Type B pancreatic cell (in vitro differentiated cells): ENCODE data around the gene TECR. TPM values are rescaled to one million over a fixed set of nuclear protein-coding genes. Genes with fewer than 3 reads are reported as not detected.
"Not testable (repeated sequence)": the region's sequence is repeated elsewhere in the genome, so short reads cannot be mapped to it uniquely, and the experiment has no call there.

Experiments used
- DNase-seq: peaks from one replicate; pipeline ENCODE4 v3.0.0; 2021; ENCODE audit warnings: mixed read lengths; ENCODE audit not compliant: unreplicated experiment; ENCODE audit errors: extremely low spot score
- H3K27ac Mint-ChIP-seq: 2 replicates; pipeline ENCODE4 v1.8.0; 2021; ENCODE audit warnings: mild to moderate bottlenecking, mixed read lengths
- H3K27me3 Mint-ChIP-seq: 2 replicates; pipeline ENCODE4 v1.8.0; 2021; ENCODE audit warnings: mixed read lengths
- H3K36me3 Mint-ChIP-seq: 2 replicates; pipeline ENCODE4 v1.8.0; 2021; ENCODE audit warnings: mixed read lengths
- H3K4me1 Mint-ChIP-seq: one replicate; pipeline ENCODE4 v1.8.0; 2021; ENCODE audit warnings: mixed read lengths; ENCODE audit not compliant: unreplicated experiment
- H3K4me3 Mint-ChIP-seq: 2 replicates; pipeline ENCODE4 v1.8.0; 2021; ENCODE audit warnings: mild to moderate bottlenecking, mixed read lengths
- H3K9me3 Mint-ChIP-seq: 2 replicates; pipeline ENCODE4 v1.8.0; 2021; ENCODE audit warnings: mixed read lengths
- total RNA-seq: library from RNA; stranded (reverse); gene quantifications from 2 replicates; pipeline ENCODE4 v1.2.1, GENCODE V29; 2021; ENCODE audit warnings: low replicate concordance
- TF ChIP-seq, protein P1 (sequence below): fragments of 200-600 bp; sonication (generic); conservative IDR thresholded peaks from 2 replicates; pipeline ENCODE4 v1.5.0; 2021; ENCODE audit warnings: antibody characterized with exemption, mild to moderate bottlenecking

Gene TECR
- total RNA-seq, 1 donor from 2014 or later: 171 TPM

DNA sequence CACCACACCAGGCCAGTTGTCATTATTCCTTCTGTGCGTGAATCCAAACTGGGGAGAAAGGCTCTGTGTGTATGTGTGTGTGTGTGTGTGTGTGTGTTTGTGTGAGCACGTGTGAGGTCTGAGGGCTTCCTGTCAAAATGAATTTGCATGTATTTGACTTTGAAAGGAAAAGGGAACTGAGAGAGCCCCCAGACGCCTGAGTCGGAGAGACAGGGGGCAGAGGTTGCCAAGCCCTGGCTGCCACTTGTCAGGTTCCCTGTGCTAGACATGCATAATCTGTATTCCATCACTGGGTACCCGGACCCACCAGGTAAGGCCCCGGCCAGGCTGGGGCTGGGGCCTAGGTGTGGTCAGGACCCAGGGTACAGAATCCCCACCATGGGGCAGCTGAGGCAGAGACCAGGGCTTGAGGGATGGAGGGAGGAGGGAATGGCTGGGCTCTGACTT is 53.5 kb downstream of the TECR start, which contains the start of gene CLEC17A:
TSS of gene CLEC17A (plus strand) at position 191 of the 447 bp plus-strand sequence. CDS start at position 268, 77 bp downstream.
- H3K27me3 Mint-ChIP-seq: no peaks in the 10 kb centered on the region
- no peak within 1 kb of the TSS for H3K27ac Mint-ChIP-seq
- no peak within 1 kb of the TSS for H3K4me3 Mint-ChIP-seq
- no peaks in the 10 kb centered on the region for H3K36me3 Mint-ChIP-seq
- no peaks in the 10 kb centered on the region for H3K9me3 Mint-ChIP-seq
- TF ChIP-seq, protein P1, sequence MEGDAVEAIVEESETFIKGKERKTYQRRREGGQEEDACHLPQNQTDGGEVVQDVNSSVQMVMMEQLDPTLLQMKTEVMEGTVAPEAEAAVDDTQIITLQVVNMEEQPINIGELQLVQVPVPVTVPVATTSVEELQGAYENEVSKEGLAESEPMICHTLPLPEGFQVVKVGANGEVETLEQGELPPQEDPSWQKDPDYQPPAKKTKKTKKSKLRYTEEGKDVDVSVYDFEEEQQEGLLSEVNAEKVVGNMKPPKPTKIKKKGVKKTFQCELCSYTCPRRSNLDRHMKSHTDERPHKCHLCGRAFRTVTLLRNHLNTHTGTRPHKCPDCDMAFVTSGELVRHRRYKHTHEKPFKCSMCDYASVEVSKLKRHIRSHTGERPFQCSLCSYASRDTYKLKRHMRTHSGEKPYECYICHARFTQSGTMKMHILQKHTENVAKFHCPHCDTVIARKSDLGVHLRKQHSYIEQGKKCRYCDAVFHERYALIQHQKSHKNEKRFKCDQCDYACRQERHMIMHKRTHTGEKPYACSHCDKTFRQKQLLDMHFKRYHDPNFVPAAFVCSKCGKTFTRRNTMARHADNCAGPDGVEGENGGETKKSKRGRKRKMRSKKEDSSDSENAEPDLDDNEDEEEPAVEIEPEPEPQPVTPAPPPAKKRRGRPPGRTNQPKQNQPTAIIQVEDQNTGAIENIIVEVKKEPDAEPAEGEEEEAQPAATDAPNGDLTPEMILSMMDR: no peak
- no peak for DNase-seq
- no peaks in the 10 kb centered on the region for H3K4me1 Mint-ChIP-seq

DNA sequence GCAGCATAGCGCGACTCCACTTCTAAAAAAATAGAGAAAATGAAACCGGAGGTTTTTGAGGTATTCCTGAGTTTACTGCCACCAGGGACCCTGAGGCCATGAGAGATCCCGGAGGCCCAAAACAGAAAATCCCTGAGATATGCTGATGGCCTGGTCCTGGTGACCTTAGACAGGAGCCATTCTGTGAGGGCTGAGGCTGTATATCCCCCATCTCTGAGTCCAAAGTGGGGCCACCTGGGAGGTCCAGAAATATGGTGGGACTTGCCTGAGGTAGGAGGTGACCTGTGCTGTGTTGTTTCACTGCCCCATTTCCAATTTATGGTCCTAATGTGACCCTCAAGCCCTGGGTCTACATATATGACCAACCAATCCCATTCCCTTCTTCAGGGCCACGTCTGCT is 55.0 kb downstream of the TECR start:
- not testable (repeated sequence) for DNase-seq, H3K9me3 Mint-ChIP-seq, H3K27ac Mint-ChIP-seq, H3K27me3 Mint-ChIP-seq, H3K4me1 Mint-ChIP-seq, H3K36me3 Mint-ChIP-seq, H3K4me3 Mint-ChIP-seq

DNA sequence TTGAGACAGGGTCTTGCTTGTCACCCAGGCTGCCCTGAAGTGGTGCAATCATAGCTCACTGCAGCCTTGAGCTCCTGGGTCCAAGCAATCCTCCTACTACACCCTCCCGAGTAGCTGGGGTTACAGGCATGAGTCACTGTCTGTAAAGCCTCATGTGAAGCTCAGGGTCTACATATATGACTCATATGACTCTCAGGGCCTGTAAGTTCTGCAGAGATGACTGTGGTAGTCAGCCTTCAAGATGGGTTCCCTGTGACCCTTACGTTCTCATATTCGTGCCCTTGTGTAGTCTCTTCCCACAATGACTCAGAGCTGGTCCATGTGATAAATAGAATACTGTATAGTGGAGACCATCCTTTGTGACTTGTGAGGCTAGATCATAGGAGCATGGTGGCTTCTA is 55.8 kb downstream of the TECR start:
- not testable (repeated sequence) for H3K9me3 Mint-ChIP-seq, DNase-seq, H3K4me1 Mint-ChIP-seq

DNA sequence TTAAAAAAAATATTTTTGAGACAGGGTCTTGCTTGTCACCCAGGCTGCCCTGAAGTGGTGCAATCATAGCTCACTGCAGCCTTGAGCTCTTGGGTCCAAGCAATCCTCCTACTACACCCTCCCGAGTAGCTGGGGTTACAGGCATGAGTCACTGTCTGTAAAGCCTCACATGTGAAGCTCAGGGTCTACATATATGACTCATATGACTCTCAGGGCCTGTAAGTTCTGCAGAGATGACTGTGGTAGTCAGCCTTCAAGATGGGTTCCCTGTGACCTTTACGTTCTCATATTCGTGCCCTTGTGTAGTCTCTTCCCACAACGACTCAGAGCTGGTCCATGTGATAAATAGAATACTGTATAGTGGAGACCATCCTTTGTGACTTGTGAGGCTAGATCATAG is 60.0 kb downstream of the TECR start:
- H3K4me3 Mint-ChIP-seq, H3K4me1 Mint-ChIP-seq, H3K27me3 Mint-ChIP-seq, H3K36me3 Mint-ChIP-seq, H3K9me3 Mint-ChIP-seq, DNase-seq, H3K27ac Mint-ChIP-seq: not testable (repeated sequence)

More for the DNA sequence above, 55.8 kb downstream of the TECR start:
- H3K4me3 Mint-ChIP-seq, H3K27me3 Mint-ChIP-seq, H3K27ac Mint-ChIP-seq, H3K36me3 Mint-ChIP-seq: not testable (repeated sequence)

DNA sequence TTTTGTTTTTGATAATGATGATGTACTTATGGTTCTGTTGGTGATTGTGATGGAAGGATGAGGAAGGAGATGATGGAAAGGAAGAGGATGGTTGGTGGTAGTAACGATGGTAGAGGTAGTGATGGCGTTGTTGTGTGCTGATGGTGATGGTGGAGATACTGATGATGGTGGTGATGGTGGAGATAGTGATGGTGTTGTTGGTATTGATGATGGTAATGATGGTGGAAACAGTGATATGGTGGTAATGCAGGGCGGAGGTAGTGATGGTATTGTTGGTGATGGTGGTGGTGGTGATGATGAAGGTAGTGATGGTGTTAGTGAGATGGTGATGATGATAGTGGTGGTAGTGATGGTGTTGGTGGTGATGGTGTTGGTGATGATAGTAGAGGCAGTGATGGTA is 66.2 kb downstream of the TECR start:
- Mint-ChIP-seq H3K4me1 (no peaks in the 10 kb centered on the region), H3K27me3 (no peaks in the 10 kb centered on the region), H3K4me3 (no peak overlapping the region), H3K9me3 (peaks cover 11% of the 10 kb centered on the region), H3K36me3 (no peaks in the 10 kb centered on the region), H3K27ac (no peak overlapping the region)
- DNase-seq: no peak
- TF ChIP-seq, protein P1: no peak

DNA sequence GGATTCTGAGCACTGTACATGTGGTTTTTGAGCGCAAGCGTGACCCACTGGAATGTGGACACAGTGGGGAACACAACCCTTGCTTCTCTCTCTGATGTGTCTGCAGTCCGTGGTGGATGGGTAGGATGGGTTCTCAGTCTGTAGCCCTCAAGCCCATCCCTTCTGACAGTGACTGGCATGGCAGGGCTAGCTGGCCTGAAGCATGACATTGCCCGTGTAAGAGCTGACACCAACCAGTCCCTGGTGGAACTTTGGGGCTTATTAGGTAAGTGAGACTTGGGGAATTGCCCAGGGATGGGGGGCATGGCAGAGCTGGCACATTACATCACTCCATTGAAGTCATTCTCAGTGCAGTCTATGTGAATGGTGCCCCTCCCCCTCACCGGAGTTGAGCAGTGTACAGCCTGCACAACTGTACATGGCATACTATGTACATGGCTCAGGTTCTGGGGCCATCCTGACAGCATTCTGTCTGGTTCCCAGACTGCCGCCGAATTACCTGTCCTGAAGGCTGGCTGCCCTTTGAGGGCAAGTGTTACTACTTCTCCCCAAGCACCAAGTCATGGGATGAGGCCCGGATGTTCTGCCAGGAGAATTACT is 70.3 kb downstream of the TECR start:
- TF ChIP-seq, protein P1: no peak
- Mint-ChIP-seq H3K9me3 (peaks cover 11% of the 10 kb centered on the region), H3K27me3 (no peaks in the 10 kb centered on the region), H3K36me3 (no peaks in the 10 kb centered on the region), H3K27ac (no peak overlapping the region), H3K4me1 (no peaks in the 10 kb centered on the region), H3K4me3 (no peak overlapping the region)
- DNase-seq: no peak

DNA sequence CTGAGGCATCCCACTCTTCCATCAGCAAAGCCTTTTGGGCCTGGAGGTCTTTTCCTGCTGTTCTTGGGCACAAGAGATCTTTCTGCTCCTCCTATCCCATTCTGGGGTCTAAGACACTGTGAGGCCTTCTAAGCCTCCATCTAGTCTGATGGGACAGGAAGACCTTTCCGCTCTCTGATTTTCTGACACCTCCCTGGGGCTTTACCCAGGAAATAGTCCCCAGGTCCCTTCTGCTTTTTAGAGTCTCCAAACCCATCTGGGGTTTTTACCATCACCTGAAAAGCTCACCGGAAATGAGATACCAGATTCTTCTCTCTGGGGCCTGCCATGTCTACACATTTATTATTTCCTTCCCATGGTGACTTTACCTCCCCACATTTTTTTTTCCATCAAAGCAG is 74.6 kb downstream of the TECR start:
- H3K9me3 Mint-ChIP-seq: no peaks in the 10 kb centered on the region
- H3K36me3 Mint-ChIP-seq: no peaks in the 10 kb centered on the region
- no peak overlapping the region for H3K4me3 Mint-ChIP-seq
- DNase-seq: no peak
- no peaks in the 10 kb centered on the region for H3K4me1 Mint-ChIP-seq
- H3K27me3 Mint-ChIP-seq: no peaks in the 10 kb centered on the region
- TF ChIP-seq, protein P1: no peak
- H3K27ac Mint-ChIP-seq: no peak overlapping the region
